Measurements from ENCODE around the gene LDHA. TPM values are rescaled to one million over a fixed set of nuclear protein-coding genes. Genes with fewer than 3 reads are reported as not detected.
A peak's percentile ranks its signal among the peaks of the same experiment; 100 is the strongest.
"Not testable (repeated sequence)": the region's sequence is repeated elsewhere in the genome, so short reads cannot be mapped to it uniquely, and the experiment has no call there.

The LDHA gene
- total RNA-seq, 4 donors from 2014 or later, result 438 to 724 (median 616) TPM

- peak overlapping the region; percentile 99 for H3K27ac ChIP-seq
- peaks cover 20% of the 10 kb centered on the region for H3K36me3 ChIP-seq
- no peaks in the 10 kb centered on the region for H3K27me3 ChIP-seq
- TF ChIP-seq POLR2A (IDR thresholded peaks at IDR 0.05), result no peak
- no peak for TF ChIP-seq EP300 (IDR thresholded peaks at IDR 0.05)
- no peak for TF ChIP-seq POLR2AphosphoS5 (IDR thresholded peaks at IDR 0.05)
- TF ChIP-seq CTCF (IDR thresholded peaks at IDR 0.05), result no peak
- H3K4me3 ChIP-seq, result peak overlapping the region; percentile 70
- H3K4me1 ChIP-seq, result peaks cover 38% of the 10 kb centered on the region
- 64% methylated on average over 22 of the region's 22 CpGs for WGBS
- DNase-seq (ENCODE audit: low spot score in 2 of 2), result no peak
- no peaks in the 10 kb centered on the region for H3K9me3 ChIP-seq
These were observed 635 bp upstream of the LDHA start for GRCh38 chr11:18393581-18394274.

- Histone ChIP-seq H3K9me3 (no peaks in the 10 kb centered on the region), H3K27ac (peak overlapping the region; percentile 99), H3K27me3 (no peaks in the 10 kb centered on the region), H3K4me3 (peak overlapping the region; percentile 70), H3K36me3 (peaks cover 34% of the 10 kb centered on the region), H3K4me1 (peaks cover 44% of the 10 kb centered on the region)
- WGBS, result under 1% methylated on average over 26 of the region's 36 CpGs
- no peak for TF ChIP-seq POLR2A (IDR thresholded peaks at IDR 0.05)
- TF ChIP-seq POLR2AphosphoS5 (IDR thresholded peaks at IDR 0.05), result no peak
- TF ChIP-seq EP300 (IDR thresholded peaks at IDR 0.05), result no peak
- TF ChIP-seq CTCF (IDR thresholded peaks at IDR 0.05), result no peak
- peak in 1 of 2 donors; percentile 63 for DNase-seq (ENCODE audit: low spot score in 2 of 2)
These were observed 768 bp downstream of the LDHA start for GRCh38 chr11:18394928-18395734.

- peak overlapping the region; percentile 99 for H3K27ac ChIP-seq
- TF ChIP-seq POLR2AphosphoS5 (IDR thresholded peaks at IDR 0.05) (peak in 2 of 3 donors; percentile 88 to 98), POLR2A (IDR thresholded peaks at IDR 0.05) (peak in 1 of 2 donors; percentile 63), EP300 (IDR thresholded peaks at IDR 0.05) (no peak)
- under 1% methylated on average over 34 of the region's 46 CpGs for WGBS
These were observed 1.6 kb downstream of the LDHA start for GRCh38 chr11:18395735-18396504.

GRCh38 chr11:18397921-18398320, 3.6 kb downstream of the LDHA start:
- DNase-seq (ENCODE audit: low spot score in 2 of 2), result no peak
- Histone ChIP-seq H3K27ac (no peak overlapping the region), H3K36me3 (peaks cover 61% of the 10 kb centered on the region), H3K4me3 (no peak overlapping the region), H3K27me3 (no peaks in the 10 kb centered on the region), H3K4me1 (peaks cover 37% of the 10 kb centered on the region), H3K9me3 (no peaks in the 10 kb centered on the region)
- 95% methylated on average over 3 of the region's 3 CpGs for WGBS
- TF ChIP-seq CTCF (IDR thresholded peaks at IDR 0.05), result no peak
- TF ChIP-seq POLR2AphosphoS5 (IDR thresholded peaks at IDR 0.05), result no peak
- no peak for TF ChIP-seq EP300 (IDR thresholded peaks at IDR 0.05)

More at GRCh38 chr11:18395735-18396504, 1.6 kb downstream of the LDHA start:
- DNase-seq (ENCODE audit: low spot score in 2 of 2), result peak; percentile 98 to 99
- Histone ChIP-seq H3K4me1 (peaks cover 44% of the 10 kb centered on the region), H3K27me3 (no peaks in the 10 kb centered on the region), H3K9me3 (no peaks in the 10 kb centered on the region), H3K4me3 (peak overlapping the region; percentile 70), H3K36me3 (peaks cover 41% of the 10 kb centered on the region)

GRCh38 chr11:18401077-18401476, 6.7 kb downstream of the LDHA start:
- not testable (repeated sequence) for H3K9me3 ChIP-seq; H3K27me3 ChIP-seq; H3K4me3 ChIP-seq; DNase-seq (ENCODE audit: low spot score in 2 of 2); H3K27ac ChIP-seq
- WGBS, result 97% methylated on average over 9 of the region's 9 CpGs
- H3K36me3 ChIP-seq, result peaks cover 92% of the 10 kb centered on the region
- peaks cover 24% of the 10 kb centered on the region for H3K4me1 ChIP-seq

Measured in suprapubic skin (tissue), 4 donors.